GM18498 (cell line): Measurements from ENCODE around the gene DPT.
"Not testable (repeated sequence)": the region's sequence is repeated elsewhere in the genome, so short reads cannot be mapped to it uniquely, and the experiment has no call there.

Experiments
- ATAC-seq: cut with Tn5 transposase; IDR thresholded peaks from one replicate; pipeline ENCODE4 v1.9.1; 2021; ENCODE audit warnings: mild to moderate bottlenecking, moderate library complexity; ENCODE audit not compliant: unreplicated experiment

DPT gene

DNA sequence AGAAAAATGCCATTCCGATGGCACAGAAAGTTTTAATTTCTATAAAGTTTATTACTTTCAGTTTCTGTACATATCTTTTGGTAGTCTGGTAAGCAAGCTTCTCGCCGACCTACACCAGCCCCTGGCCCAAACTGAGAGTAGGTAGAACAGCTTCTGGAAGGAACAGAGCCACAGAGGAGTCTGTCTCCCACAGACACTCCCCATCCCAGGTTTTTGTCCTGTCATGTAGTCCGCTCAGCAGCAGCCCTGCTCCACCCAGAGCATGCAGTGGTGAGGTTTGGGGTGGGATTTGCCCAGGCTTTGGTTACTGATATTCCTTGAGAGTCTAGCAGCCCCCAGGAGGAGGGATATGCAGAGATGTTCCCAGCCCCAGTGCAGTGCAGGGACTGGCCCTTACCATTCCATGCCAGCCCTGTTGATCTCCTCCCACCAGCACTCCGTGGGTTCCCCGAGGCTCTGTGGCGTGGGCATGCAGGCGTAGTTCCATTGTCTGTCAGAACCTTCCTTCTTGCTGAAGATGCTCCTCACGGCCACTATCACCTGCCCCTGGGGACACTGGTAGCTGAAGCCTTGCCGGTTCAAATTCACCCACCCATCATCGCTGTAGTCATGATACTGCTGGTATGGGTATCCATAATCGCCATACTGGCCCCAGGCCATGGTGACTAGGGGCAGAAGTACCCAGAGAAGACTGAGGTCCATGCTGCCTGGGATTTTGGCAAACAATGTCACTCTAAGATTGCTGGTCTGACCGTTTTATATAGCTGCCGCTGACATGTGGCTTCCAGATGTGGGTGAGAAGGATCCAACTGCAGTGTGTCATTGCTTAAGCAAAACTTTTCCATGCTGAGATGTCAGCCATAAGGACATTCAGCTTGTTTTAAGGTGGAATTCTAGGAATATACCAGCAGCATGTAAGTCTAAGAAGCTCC is at the start of gene DPT:
Gene DPT (minus strand): TSS at position 734 of the 932 bp plus-strand sequence. CDS start 32 bp downstream, at position 702.
- no peak for ATAC-seq

DNA sequence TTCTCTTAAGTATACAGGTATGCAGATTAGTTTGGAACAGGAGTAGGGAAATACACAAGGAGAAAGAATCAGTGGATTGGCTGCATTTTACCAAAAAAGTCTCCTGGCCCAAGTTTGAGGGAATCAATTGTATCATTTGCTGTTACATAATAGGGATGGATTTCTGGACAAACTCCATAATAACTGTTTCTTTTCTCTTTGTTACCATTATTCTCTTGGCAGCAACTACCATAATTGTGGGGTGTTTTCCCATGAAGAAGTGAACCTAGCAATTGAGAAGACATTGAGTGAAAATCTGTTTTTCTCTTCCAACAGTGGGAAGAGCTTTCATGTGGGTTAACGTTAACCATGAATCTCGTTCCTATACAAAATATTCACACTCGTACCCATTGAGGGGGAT is 46.4 kb upstream of the DPT start:
- ATAC-seq: no peak

DNA sequence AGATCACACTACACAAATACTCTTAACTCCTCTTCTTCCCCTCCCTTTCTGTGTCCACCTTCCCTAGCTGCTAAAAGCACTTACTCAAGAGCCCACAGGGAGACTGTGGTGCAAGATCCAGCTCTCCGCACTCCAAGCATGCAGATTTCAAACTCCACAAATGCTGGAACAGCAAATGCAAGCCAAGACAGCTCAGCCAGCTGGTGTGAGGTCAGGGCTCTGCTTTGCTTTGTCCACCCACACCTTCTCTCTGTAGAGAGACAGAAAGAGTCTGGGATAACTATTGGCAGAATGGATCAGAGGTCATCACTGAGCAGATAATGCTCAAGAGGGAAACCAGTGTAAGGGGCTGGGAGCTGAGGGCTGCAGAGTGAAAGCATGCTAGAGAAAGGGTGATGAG is 45.2 kb upstream of the DPT start:
- no peak for ATAC-seq

DNA sequence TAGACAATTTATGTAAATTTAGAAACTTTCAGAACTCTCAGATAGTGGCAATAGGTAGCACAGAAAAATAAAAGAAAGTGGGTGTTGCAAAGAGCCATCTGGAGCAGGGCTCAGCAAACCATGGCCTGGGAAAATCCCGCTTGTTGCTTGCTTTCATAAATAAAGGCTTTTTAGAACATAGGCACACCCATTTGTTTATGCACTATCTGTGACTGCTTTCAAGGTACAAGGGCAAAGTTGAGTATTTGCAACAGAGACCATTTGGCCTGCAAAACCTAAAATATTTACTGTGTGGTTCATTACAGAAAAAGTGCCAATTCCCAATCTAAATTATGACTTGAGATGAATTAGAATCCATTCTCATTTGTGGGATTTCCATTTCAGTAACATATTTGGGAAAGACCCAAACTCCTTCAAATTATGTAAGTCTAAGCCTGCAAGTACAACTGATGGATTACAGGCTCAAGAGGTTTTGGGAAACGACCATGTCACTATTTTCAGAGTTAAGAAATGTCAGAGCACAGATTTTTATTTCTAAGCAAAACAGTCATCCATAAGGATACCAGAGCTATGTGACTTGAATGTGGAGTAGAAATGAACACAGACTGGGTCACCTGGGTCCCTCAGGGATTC is 43.5 kb upstream of the DPT start:
- ATAC-seq: no peak

DNA sequence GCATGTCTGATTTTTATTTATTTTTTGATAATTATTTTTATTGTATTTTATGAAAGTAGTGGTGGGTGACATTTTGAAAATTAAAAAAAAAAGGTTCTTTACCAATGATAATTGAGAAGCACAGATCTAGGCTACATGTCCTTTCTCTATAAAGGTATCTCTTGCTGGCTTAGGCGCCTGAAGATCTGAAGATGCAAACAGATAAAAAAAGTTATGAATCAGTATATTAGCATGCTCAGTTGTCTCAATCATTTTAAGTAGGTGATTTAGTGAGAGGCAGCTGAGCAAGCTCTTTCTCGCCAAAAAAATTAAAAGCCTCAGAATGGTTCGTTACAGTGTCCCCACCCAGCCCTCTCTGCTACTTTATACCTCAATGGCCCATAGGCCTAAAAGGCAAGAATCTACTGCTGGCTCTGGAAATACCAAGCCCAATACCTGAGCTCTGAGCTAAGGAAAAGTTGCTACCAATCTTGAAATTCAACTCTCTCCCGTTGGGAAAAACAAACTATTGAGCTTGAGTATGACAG is 42.2 kb upstream of the DPT start:
- ATAC-seq: no peak

DNA sequence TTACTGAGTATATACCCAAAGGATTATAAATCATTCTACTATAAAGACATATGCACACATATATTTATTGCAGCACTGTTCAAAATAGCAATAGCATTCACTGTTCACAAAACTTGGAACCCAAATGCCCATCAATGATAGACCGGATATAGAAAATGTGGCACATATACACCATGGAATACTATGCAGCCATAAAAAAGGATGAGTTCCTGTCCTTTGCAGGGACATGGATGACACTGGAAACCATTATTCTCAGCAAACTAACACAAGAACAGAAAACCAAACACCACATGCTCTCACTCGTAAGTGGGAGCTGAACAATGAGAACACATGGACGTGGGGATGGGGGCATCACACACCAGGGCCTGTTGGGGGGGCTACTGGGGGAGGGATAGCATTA is 40.9 kb upstream of the DPT start:
- ATAC-seq: not testable (repeated sequence)

DNA sequence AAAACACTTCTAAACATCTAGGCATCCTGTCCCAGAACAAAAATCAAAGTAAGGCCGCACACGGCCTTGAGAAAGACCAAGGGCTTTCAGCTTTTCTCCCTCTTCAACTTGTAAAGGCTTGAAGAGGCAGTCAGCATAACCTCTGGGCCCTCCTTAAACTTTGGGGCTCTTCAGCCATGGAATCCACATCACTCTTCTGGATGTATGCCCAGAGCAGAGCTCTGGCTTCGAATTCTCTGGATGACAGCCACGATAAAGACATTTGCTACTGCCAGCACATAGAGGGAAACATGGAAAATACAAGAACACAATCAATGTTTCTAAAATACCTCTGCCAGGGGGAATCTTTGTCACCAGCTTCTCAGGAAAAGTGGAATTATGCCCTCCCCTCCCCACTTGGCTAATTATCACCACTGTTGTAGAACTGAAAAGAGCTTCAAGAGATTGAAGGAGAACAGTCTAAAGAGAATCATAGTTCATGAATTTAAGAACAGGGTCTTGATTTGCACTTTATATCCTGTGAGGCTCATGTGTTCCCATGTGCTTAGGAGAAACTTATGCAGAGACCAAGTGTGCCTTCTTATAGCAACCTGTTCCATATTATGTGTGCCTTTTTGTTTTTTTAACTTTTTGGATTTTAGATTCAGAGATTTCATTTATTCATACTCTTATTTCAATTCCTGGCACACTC is 39.0 kb upstream of the DPT start:
- ATAC-seq: no peak

DNA sequence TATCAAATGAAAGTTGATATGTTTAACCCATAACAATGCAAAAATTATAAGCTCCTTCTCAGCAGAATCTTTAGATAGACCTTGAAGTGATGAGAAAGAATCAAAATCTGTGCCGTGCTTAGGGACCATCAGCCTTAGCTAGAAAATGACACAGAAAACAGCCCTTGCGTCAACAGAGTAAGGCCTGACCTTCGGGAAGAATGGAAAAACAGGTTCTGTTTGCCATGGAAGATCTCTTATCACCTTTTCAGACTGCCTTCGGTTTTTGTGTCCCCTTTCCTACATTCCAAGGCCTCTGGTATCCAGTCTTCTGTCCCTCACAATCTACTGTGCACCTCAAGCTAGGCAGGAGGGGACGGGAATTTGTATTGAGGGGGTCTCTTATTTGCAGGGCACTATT is 37.6 kb upstream of the DPT start:
- no peak for ATAC-seq

DNA sequence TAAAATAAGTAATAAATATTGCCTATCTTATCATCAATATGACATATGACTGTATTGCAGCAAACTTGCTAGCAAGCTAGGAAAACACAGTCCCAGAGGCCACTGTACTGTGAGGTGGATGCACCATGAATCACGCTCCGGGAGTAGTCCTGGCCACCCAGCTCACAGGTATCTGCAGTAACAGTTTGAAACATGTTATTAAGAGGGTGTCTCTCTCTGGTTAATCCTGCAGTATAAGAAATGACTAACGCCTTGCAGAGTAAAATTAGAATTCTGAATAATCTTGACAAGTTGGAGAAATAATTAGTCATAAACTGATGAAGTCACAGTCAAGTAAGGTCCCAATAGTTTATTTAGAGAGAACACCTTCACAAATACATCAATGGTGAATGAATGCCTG is 34.0 kb upstream of the DPT start:
- no peak for ATAC-seq

DNA sequence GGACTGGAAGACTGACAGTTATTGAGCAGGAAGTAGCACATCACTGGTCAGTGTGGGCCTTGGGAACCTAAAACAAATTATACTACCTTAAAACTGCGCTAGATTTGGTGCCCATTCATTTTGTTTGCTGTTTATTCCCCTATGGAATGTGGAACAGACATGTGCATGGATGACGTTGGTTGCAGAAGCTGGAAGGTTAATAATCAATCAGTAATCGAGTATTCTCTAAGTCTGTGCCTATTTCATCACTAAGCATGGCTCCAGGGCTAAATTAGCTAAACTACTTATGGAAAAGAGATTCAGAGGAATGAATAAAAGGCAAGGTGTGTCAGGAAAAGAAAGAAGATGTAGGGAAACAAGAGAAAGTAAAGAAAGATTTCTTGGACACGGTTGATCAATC is 33.5 kb upstream of the DPT start:
- no peak for ATAC-seq

DNA sequence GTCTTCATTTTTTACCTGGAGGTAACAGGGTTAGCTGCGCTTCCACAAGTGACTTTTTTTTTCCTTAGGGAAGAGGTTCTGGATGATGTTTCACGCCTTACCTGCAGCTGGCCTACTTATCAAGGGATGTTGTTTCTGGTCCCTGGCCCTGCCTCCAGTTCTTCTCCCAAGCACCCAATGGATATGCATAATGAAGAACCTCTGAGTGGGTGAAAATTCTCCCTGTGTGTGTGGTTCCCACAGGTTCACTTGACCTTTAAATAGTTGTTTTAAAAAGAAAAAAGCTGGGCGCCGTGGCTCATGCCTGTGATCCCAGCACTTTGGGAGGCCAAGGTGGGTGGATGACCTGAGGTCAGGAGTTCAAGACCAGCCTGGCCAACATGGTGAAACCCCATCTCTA is 31.8 kb upstream of the DPT start:
- ATAC-seq: no peak

DNA sequence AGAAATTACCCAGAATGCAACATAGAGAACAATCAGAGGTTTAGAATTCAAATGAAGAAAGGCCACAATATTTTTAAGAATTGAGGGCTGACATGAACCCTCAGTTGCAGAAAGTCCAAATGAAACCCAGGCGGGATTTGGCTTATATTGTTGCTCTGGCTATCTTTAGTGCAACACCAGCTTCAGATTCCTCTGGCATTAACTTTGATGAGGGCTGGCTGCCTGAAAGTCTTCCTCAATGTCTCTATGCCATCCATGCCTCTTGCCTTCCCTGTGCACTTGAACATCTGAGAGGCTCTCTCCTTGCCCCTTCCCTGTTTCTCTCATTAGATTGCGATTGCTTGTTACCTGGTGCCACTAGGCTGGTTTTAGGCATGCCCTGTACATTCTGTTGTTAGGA is 31.2 kb upstream of the DPT start:
- no peak for ATAC-seq

DNA sequence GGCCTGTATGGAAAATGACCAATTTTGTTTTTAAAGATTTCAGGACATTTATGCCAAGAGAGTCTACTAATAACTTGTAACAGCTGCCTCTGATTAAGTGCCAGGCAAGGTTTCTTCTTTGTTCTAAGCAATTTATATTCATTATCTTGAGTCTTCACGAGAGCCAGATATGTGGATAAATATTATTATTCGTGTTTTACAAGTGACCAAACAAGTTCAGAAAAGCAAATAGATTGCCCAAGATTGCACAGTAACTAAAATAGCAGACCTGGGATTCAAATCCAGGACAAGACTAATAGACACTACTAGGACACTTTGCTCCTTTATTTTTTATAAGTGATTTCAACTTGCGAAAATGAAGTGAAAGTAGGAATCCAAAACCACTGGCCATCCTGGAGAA is 30.1 kb upstream of the DPT start:
- ATAC-seq: no peak

DNA sequence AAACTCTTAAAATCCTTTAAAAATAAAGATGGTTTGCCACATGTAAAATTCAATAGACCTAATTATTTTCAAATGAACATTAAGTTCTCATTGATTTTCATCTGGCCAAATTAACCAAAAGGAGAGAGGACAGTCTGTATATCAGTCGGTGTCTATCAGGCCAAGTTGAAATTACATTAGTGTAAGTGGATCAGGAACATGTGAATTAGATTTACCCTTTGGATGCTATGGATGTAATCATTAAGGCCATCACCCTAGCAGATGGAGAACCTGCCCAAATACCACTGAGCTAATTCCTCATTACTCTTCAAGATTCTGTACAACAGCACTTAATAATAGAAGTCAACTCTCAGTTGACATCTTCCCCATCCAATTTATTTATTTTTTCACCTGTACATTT is 29.5 kb upstream of the DPT start:
- no peak for ATAC-seq

DNA sequence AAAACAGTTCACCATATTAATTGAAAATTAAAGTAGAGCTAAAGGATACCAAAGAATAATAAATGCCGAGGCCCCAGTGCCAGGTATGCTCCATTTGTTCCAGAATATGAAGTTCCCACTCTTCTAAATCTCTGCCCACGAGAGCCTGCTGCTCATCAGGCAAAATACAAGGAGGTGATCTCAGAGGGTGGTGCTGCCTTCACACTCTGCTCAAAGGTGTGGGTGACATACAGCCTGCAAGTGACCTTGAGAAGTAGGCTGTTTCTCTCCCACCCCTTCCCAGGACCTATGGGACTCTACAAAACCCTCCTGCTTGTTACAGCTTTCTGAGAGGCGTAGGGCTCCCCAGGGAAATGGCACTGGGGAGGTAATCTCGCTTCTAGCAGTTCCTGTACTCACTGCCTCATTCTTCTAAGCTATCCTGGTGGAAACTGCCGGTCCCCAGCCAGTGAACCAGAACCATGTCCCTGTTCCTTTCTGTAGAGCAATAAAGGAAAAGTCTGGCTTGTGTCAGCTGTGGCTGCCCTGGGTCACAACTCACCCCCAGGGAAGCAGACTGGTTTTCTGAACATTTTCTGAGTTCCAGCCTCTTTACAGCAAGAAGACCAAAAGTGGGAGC is 26.9 kb upstream of the DPT start:
- no peak for ATAC-seq

DNA sequence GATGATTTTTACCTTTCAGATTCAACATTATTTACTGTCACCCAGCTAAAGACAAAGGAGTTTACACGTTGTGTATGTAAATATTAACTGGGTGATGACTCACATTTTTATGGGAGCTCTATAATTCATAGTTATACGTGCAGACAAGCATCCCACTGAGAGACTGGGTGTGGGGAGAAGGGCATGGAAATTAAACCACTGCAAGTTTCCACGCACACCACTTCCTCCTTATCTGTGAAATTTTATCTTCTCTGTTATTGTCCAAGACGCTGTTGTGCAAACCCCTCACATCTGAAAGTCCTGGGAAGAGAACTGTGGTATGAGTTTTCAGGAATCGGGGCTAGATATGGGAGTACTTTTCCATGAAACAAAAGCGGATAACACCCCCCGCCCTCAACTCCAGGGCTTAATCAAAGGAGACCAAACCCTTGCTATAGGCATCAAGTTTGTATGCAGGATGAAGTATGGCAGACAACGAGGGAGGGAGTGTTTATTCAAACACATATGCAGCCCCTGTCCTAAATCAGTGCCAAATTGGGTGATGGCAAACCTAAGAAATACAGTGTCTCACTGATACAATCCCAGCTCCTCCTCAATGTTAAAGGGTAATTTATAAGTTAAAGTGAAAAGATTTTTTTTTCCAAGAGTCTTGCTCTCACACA is 23.3 kb upstream of the DPT start:
- ATAC-seq: no peak

DNA sequence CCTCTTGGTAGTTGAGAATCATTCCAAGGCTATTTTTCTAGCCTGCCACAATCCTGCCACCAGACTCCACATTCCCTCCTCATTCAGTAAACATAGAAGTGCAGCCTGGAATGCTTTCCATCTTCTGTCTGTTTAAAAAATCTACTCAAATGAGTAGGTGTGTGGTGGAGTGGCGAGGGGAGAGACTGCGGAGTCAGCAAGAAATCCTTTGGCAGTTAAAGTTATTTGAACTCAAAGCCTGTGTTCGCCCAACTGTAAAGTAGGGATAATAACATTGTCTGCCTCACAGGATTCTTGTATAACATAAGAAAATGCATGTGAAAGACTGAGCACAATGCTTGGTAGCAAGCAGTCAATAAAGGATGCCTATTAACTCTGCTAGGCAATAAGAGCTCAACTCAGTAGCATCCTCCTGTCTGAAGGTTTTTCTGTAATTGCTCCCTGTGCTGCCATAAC is 22.2 kb upstream of the DPT start:
- no peak for ATAC-seq

DNA sequence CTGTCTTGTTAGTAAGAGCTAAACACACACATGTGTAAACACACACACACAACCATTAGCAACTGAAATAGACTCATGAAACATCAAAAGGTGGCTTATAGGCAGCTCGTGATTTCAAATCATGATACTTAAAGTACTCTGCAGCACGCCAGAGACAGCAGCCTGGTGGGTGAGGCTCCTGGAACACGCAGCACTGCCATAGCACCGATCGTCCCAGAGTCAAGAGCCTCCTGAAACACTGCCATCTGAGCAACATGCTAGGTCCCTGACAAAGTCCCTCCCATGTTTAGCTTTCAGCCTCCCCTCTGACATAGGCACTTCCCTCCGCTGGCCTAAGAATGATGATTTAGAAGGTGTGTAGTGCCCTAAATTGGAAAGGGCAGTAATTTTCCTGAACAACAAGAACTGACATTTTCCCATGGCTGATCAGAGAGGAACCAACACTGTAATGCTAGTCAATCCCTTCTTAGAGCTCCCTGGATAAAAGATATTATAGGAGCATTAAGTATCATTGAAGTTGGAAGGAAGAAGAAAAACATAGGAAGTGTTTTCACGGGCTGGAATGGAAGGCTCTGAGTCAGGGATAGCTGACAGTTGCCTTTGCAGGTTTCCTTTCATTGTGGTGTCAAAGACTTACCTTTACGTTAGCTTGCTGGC is 14.1 kb upstream of the DPT start:
- no peak for ATAC-seq

DNA sequence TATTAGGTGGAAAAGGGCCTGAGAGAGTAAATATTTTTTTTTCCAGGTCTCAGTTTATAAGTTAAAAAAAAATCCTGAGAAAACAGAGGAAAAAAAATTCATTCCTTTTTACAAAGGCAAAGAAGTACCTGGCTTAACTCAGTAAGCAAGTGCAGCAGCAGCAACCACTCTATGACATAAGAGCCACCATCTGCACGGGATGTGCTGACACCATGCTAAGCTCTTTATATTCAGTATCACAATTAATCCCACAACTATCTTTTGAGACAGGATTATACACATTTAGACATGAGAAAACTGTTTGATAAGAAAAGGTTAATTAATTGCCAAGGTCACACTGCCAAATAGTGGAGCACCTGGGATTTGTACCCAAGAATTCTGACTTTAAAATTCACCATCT is 13.4 kb upstream of the DPT start:
- no peak for ATAC-seq

DNA sequence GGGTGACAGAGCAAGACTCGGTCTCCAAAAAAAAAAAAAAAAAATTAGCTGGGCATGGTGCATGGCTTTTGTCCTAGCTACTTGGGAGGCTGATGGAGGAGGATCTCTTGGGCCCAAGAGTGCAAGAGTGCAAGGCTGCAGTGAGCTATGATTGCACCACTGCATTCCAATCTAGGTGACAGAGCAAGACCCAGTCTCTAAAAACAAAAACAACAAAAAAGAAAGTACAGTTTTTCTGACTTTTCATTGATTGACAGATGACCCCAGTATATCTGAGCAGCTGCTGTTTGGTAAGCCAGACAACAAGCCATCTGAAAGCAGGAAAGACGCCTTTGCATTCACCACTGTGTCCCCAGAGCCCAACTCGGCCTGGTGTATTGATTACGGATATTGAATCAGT is 10.9 kb upstream of the DPT start:
- no peak for ATAC-seq
